Left hindlimb (tissue), 1 donor: ENCODE measurements around the gene DISC1.
A peak's percentile ranks its signal among the peaks of the same experiment; 100 is the strongest.
"Not testable (repeated sequence)": the region's sequence is repeated elsewhere in the genome, so short reads cannot be mapped to it uniquely, and the experiment has no call there.

Experiments used
- DNase-seq: peaks from one replicate; pipeline ENCODE4 v3.0.0-alpha.2; 2018

The DISC1 gene

DNA sequence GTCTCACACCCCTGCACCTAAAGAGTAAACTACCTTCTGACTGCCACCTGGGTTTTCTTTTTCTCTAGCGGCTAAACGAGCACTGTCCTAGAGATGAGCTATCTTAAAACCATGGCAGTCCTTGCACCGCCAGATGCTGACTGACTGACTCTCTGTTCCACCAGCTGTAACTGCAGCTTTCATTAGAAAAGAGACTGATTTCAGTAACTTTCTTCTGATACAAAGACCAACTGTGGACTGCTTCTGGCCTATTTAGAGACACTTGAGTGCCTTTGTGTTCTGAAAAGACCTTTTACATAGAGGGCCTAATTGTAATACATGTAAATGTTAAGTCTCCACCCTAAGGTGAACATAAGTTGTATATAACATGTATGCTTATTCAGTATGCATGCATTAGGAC is 152.5 kb downstream of the DISC1 start:
- DNase-seq = no peak

GRCh38 chr1:231781892-231782291 is 155.3 kb downstream of the DISC1 start:
- DNase-seq = no peak

DNA sequence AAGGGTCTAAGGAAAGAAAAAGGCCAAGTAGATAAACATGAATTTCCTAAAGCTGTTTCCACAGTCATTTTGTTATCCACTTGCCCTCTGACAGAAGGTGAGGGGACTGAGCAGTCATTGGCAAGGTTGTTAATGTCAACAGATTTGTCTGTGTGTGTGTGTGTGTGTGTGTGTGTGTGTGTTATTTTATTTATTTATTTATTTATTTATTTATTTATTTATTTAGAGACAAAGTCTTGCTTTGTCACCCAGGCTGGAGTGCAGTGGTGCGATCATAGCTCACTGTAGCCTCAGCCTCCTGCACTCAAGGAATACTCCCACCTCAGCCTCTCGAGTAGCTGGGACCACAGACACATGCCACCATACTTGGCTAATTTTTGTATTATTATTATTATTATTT is 158.5 kb downstream of the DISC1 start:
- DNase-seq = not testable (repeated sequence)

DNA sequence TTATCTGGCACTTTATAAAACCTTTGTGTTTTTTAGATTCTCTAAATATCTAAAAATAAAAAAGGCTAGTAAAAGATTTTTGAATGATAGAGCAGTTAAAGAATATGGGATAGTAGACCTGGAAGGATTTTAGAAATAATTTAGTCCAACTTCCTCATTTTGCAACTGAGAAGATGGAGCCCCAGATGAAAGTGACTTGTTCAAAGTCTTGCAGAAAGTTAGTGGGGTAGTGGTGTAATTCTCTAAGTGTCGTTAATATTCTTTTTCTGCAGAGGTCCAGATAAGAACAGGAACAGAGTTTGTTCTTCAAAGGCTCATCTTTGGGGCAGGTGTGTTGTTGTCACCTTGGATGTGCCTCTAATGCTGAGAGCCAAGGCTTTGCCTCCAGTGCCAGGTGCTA is 159.5 kb downstream of the DISC1 start:
- no peak for DNase-seq

GRCh38 chr1:231792634-231793033 is 166.0 kb downstream of the DISC1 start:
- DNase-seq = no peak

- no peak for DNase-seq
Observed at GRCh38 chr1:231793893-231794292, 167.3 kb downstream of the DISC1 start.

GRCh38 chr1:231796141-231796540 is 169.6 kb downstream of the DISC1 start:
- DNase-seq = no peak

- DNase-seq = no peak
Observed at GRCh38 chr1:231799363-231799986, 172.9 kb downstream of the DISC1 start.

DNA sequence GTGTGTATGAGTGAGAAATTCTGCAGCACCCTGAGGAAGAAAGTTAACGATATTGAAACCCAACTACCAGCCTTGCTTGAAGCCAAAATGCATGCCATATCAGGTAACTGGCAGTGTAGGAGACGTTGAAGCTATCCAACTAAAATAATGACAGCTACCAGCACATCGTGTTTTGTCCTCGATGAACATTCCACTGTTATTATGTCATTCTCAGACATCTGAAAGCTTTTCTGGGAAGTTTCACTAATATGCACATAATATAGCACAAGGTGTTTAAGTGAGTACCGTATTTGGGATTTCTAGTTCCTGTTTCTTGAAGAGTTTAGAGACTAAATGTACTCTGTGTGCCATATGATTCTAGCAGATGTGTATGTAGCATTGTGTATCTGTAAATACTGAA is 173.5 kb downstream of the DISC1 start:
- no peak for DNase-seq

GRCh38 chr1:231801042-231801585 is 174.5 kb downstream of the DISC1 start:
- DNase-seq = no peak

DNA sequence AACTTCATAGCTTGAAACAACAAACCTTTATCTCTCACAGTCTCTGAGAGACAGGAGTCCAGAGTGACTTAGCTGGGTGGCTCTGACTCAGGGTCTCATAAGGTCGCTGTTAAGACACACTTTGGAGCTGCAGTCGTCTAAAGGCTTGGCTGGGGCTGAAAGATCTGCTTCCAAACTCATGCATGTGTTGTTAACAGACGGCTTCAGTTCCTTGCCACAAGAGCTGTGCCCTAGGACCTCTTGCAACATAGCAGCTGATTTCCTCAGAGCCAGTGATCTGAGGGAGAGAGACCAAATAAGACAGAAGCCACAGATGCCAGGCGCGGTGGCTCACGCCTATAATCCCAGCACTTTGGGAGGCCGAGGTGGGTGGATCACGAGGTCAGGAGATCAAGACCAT is 176.8 kb downstream of the DISC1 start:
- DNase-seq = no peak

GRCh38 chr1:231806623-231807495 is 180.3 kb downstream of the DISC1 start:
- DNase-seq = no peak

GRCh38 chr1:231807541-231807940 is 181.0 kb downstream of the DISC1 start:
- no peak for DNase-seq

GRCh38 chr1:231808116-231808515 is 181.5 kb downstream of the DISC1 start:
- DNase-seq = no peak

GRCh38 chr1:231808990-231809389 is 182.4 kb downstream of the DISC1 start:
- DNase-seq = peak; percentile 39

DNA sequence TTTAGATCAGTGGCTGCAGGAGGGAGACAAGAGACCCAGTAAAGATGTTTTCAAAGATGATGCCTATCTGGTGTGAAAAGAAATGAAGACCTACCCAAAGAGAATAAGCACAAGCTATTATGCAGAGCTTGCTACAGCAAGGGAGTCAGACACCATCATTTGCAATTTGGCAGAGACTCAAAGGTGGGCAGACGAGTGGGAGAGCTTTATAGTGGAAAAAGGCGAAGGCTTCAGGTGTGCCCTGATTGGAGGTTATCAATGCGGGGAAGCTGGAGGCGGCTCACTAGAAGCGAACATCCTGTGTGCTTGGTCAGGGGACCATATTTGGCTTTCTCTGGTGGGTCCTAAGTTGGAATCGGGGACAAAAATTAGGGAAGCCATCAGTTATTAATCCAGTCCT is 183.8 kb downstream of the DISC1 start:
- no peak for DNase-seq

GRCh38 chr1:231814021-231814420 is 187.4 kb downstream of the DISC1 start:
- DNase-seq = no peak

- DNase-seq = no peak
Observed at GRCh38 chr1:231814521-231814920, 187.9 kb downstream of the DISC1 start.

GRCh38 chr1:231817801-231818200 is 191.2 kb downstream of the DISC1 start:
- no peak for DNase-seq

GRCh38 chr1:231818337-231818736 is 191.7 kb downstream of the DISC1 start:
- no peak for DNase-seq

GRCh38 chr1:231821281-231821680 is 194.7 kb downstream of the DISC1 start:
- no peak for DNase-seq

GRCh38 chr1:231822041-231822440 is 195.5 kb downstream of the DISC1 start:
- DNase-seq = no peak

DNA sequence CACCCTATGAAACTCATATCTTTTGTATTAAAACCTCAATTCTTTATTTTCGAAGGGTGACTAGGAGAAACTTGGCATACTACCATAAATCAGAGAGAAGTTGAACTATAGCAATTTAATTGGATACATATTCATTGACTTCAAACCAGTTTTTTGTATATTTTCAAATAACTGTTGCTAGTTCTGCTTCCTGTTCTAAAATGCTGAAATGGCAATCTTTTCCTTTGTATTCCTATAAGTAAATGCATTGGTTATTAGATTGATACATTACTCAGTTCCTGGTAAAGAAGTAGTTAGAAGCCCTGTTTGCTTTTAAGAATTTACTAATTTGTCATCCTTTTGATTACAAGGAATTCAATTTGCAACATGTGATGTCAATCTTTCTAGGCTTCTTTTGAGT is 200.0 kb downstream of the DISC1 start:
- no peak for DNase-seq
